ENCODE results near the gene S100A8.

DNA sequence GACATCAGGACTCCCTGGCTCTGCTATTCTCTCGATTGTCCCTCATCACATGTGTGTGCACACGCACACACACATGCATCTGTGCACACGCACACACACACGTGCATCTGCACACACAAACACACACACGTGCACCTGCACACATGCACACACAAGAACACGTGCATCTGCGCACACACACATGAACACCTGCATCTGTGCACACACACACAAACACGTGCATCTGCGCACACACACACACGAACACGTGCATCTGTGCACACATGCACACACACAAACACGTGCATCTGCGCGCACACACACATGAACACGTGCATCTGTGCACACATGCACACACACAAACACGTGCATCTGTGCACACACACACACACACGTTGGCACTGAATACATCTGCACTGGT lies 40.1 kb upstream of the S100A8 start:
- TF ChIP-seq CTCF (IDR thresholded peaks at IDR 0.05) (no peak), POLR2A (IDR thresholded peaks at IDR 0.05) (no peak)

All from gastroesophageal sphincter (tissue), 3 donors.